Measurements from ENCODE around the gene UBE2N. TPM values are rescaled to one million over a fixed set of nuclear protein-coding genes. Genes with fewer than 3 reads are reported as not detected.
"Not testable (repeated sequence)": the region's sequence is repeated elsewhere in the genome, so short reads cannot be mapped to it uniquely, and the experiment has no call there.

Gene UBE2N
- polyA plus RNA-seq, 5 donors, result 131 to 167 (median 142) TPM

- not testable (repeated sequence) for DNase-seq
These were observed 59.7 kb downstream of the UBE2N start for GRCh38 chr12:93381976-93382437.

GRCh38 chr12:93381161-93381975, 60.4 kb downstream of the UBE2N start:
- DNase-seq, result no peak

- peak; percentile 31 to 44 for DNase-seq
These were observed 61.1 kb downstream of the UBE2N start for GRCh38 chr12:93380480-93381121.

- DNase-seq, result no peak
These were observed 61.8 kb downstream of the UBE2N start for GRCh38 chr12:93379981-93380361.

- peak; percentile 27 to 32 for DNase-seq
These were observed 62.3 kb downstream of the UBE2N start for GRCh38 chr12:93379326-93379980.

- no peak for DNase-seq
These were observed 62.8 kb downstream of the UBE2N start for GRCh38 chr12:93378998-93379325.

GRCh38 chr12:93378196-93378997, 63.4 kb downstream of the UBE2N start:
- DNase-seq, result peak; percentile 65 to 67

- peak; percentile 97 to 98 for DNase-seq
These were observed 64.2 kb downstream of the UBE2N start, which contains the start of gene NUDT4 for GRCh38 chr12:93377252-93378195. Gene NUDT4 (plus strand): TSS chr12:93377925. CDS start chr12:93378323, 398 bp downstream.

GRCh38 chr12:93376436-93377251, 65.1 kb downstream of the UBE2N start:
- peak; percentile 48 to 53 for DNase-seq

- no peak for DNase-seq
These were observed 65.8 kb downstream of the UBE2N start for GRCh38 chr12:93375906-93376305.

GRCh38 chr12:93373961-93374656, 67.6 kb downstream of the UBE2N start:
- no peak for DNase-seq

GRCh38 chr12:93370947-93371346, 70.8 kb downstream of the UBE2N start:
- no peak for DNase-seq

- no peak for DNase-seq
These were observed 72.2 kb downstream of the UBE2N start for GRCh38 chr12:93369505-93369904.

- no peak for DNase-seq
These were observed 73.0 kb downstream of the UBE2N start for GRCh38 chr12:93368766-93369165.

- DNase-seq, result no peak
These were observed 75.3 kb downstream of the UBE2N start for GRCh38 chr12:93366422-93366821.

- no peak for DNase-seq
These were observed 75.9 kb downstream of the UBE2N start for GRCh38 chr12:93365616-93366405.

GRCh38 chr12:93363841-93364297, 77.9 kb downstream of the UBE2N start:
- DNase-seq, result no peak

Measured in right lung (tissue), 5 donors.